Mesendoderm (in vitro differentiated cells): ENCODE results near the gene GDF11.
A peak's percentile ranks its signal among the peaks of the same experiment; 100 is the strongest.

Experiments used
- DNase-seq: peaks from one replicate; pipeline ENCODE4 v3.0.0; 2013
- H2AK5ac ChIP-seq: 2 replicates; pipeline ENCODE4 v1.6.1; 2013; ENCODE audit warnings: low read length, inconsistent platforms
- H2BK120ac ChIP-seq: 2 replicates; pipeline ENCODE4 v1.6.1; 2013; ENCODE audit warnings: low read depth, mild to moderate bottlenecking, low read length, moderate library complexity, mixed read lengths
- H2BK15ac ChIP-seq: replicated peaks from 2 replicates; pipeline ENCODE4 v1.6.1; 2013; ENCODE audit warnings: low read depth, mild to moderate bottlenecking, moderate library complexity
- H2BK5ac ChIP-seq: 2 replicates; pipeline ENCODE4 v1.6.1; 2013; ENCODE audit warnings: low read length, inconsistent platforms
- H3K18ac ChIP-seq: 2 replicates; pipeline ENCODE4 v1.6.1; 2013; ENCODE audit warnings: mild to moderate bottlenecking, low read length, mixed read lengths
- H3K23ac ChIP-seq: one replicate; pipeline ENCODE4 v1.6.1; 2013; ENCODE audit warnings: low read length
- H3K27ac ChIP-seq: 2 replicates; pipeline ENCODE4 v1.5.1; 2013; ENCODE audit warnings: low read depth, mild to moderate bottlenecking, inconsistent platforms, low read length, moderate library complexity
- H3K27me3 ChIP-seq: 2 replicates; pipeline ENCODE4 v1.6.1; 2013; ENCODE audit warnings: low read length, control low read depth, mild to moderate bottlenecking, inconsistent platforms; ENCODE audit not compliant: insufficient read depth, poor library complexity
- H3K36me3 ChIP-seq: 2 replicates; pipeline ENCODE4 v1.6.1; 2013; ENCODE audit warnings: low read length, inconsistent platforms; ENCODE audit not compliant: control insufficient read depth, insufficient read depth
- H3K4ac ChIP-seq: one replicate; pipeline ENCODE4 v1.6.1; 2013; ENCODE audit warnings: low read depth, mild to moderate bottlenecking, low read length, moderate library complexity
- H3K4me1 ChIP-seq: 2 replicates; pipeline ENCODE4 v1.6.1; 2013; ENCODE audit warnings: low read depth, low read length, inconsistent platforms; ENCODE audit not compliant: control insufficient read depth
- H3K4me2 ChIP-seq: 2 replicates; pipeline ENCODE4 v1.6.1; 2013; ENCODE audit warnings: low read length
- H3K4me3 ChIP-seq: 2 replicates; pipeline ENCODE4 v1.5.1; 2013; ENCODE audit warnings: mild to moderate bottlenecking, low read length
- H3K56ac ChIP-seq: one replicate; pipeline ENCODE4 v1.6.1; 2013; ENCODE audit warnings: low read length
- H3K79me1 ChIP-seq: 2 replicates; pipeline ENCODE4 v1.6.1; 2013; ENCODE audit warnings: low read length, inconsistent platforms
- H3K79me2 ChIP-seq: 2 replicates; pipeline ENCODE4 v1.6.1; 2013; ENCODE audit warnings: mild to moderate bottlenecking, low read length; ENCODE audit not compliant: control insufficient read depth, insufficient read depth
- H3K9ac ChIP-seq: 2 replicates; pipeline ENCODE4 v1.6.1; 2013; ENCODE audit warnings: low read length, inconsistent platforms
- H4K5ac ChIP-seq: one replicate; pipeline ENCODE4 v1.6.1; 2013; ENCODE audit warnings: low read length
- H4K8ac ChIP-seq: one replicate; pipeline ENCODE4 v1.6.1; 2013; ENCODE audit warnings: low read depth, mild to moderate bottlenecking, control low read depth, low read length, moderate library complexity
- WGBS: extraction: QIAGEN DNeasy Blood & Tissue Kit; methylation state at CpG from one replicate; pipeline ENCODE4 v1.1.7; 2013; ENCODE audit warnings: low lambda C conversion rate, missing lambda C conversion rate; ENCODE audit not compliant: insufficient coverage; ENCODE audit errors: extremely low coverage; 5-methylcytosine and 5-hydroxymethylcytosine counted together

GDF11 gene

DNA sequence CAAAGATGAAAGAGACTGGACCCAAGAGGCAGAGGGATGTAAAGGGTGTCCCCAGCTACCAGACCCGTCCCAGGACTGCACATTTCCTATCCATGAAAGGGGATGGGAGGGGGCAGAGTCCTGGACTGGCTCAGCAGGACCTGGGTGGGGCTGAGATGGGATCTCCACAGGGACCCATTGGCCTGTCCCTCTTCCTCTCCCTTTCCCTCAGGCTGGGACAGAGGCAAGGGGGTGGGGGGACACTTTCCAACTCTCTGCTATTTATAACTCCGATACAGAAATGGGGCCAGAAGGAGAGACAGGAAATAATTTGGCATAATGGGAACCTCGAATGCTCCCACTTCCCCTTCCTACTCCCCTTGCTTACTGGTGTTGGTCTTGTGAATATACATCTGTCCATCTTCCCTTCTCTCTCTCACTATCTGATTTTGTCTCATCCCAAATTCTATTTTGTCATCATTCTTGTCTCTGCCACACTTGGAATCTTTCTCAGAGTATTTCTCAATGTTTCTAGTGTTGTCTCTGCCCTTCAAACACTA, 34.2 kb upstream of the GDF11 start:
- no peak for DNase-seq
- H2BK5ac ChIP-seq = no peak overlapping the region
- H3K18ac ChIP-seq = no peak overlapping the region
- H3K4me1 ChIP-seq = peaks cover 4% of the 10 kb centered on the region
- H3K4ac ChIP-seq = no peak overlapping the region
- H3K27me3 ChIP-seq = no peaks in the 10 kb centered on the region
- H3K4me2 ChIP-seq = peak overlapping the region; percentile 5
- no peak overlapping the region for H4K5ac ChIP-seq
- no peak overlapping the region for H4K8ac ChIP-seq
- peak overlapping the region; percentile 80 for H3K56ac ChIP-seq
- H3K36me3 ChIP-seq = no peaks in the 10 kb centered on the region
- no CpG with 5 or more reads among the region's 3 CpGs for WGBS
- no peaks in the 10 kb centered on the region for H3K79me1 ChIP-seq
- H2AK5ac ChIP-seq = no peak overlapping the region
- no peak overlapping the region for H2BK120ac ChIP-seq
- H3K4me3 ChIP-seq = no peak overlapping the region
- no peak overlapping the region for H3K23ac ChIP-seq
- H3K79me2 ChIP-seq = no peaks in the 10 kb centered on the region
- no peak overlapping the region for H3K9ac ChIP-seq
- no peak overlapping the region for H2BK15ac ChIP-seq
- no peak overlapping the region for H3K27ac ChIP-seq

DNA sequence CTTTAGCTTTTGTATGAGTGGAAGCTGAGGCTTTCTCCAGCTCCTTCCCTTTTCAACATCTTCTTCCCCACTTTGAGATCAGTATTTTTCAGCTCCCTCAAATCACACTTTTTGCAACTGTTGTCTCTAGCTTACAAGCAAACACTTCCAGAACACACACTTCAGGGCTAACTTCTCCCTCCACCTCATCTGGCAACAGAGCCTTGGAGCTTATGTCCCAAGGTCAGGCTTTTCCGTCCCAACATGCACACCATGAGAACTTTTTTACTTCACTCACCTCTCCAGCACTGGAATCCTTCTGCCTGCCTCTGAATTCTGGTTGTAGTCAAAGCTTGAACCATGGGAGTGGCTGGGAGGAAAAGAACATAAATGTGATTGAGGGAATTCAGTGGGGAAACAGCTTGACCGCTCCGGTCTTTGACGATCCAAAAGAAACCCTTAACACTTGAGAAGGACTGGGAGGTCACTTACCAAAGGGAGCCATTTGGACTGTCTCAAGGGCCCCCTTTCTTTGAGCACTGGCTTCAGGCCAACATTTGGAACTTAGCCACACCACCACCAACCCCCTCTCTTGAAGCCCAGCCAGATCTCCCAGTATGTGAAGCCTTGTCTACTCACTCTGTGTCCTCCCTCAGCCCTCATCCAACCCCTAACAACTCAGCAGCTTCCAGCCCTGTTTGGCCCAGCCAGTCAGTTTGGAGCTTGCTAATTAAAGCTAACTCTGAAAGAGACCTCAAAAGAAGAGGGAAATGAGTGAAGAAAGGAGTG, 31.0 kb upstream of the GDF11 start:
- Histone ChIP-seq H2BK120ac (no peak overlapping the region), H2BK15ac (no peak overlapping the region), H3K9ac (no peak overlapping the region), H3K4me2 (no peak overlapping the region), H3K27ac (no peak overlapping the region), H3K79me1 (no peaks in the 10 kb centered on the region), H2AK5ac (no peak overlapping the region), H3K36me3 (no peaks in the 10 kb centered on the region), H3K18ac (no peak overlapping the region), H3K56ac (no peak overlapping the region), H3K4ac (no peak overlapping the region), H2BK5ac (no peak overlapping the region), H3K79me2 (no peaks in the 10 kb centered on the region), H3K4me1 (peaks cover 6% of the 10 kb centered on the region), H4K5ac (no peak overlapping the region), H3K23ac (no peak overlapping the region), H3K27me3 (no peaks in the 10 kb centered on the region), H4K8ac (no peak overlapping the region), H3K4me3 (no peak overlapping the region)
- WGBS = no CpG with 5 or more reads among the region's 4 CpGs
- DNase-seq = no peak

DNA sequence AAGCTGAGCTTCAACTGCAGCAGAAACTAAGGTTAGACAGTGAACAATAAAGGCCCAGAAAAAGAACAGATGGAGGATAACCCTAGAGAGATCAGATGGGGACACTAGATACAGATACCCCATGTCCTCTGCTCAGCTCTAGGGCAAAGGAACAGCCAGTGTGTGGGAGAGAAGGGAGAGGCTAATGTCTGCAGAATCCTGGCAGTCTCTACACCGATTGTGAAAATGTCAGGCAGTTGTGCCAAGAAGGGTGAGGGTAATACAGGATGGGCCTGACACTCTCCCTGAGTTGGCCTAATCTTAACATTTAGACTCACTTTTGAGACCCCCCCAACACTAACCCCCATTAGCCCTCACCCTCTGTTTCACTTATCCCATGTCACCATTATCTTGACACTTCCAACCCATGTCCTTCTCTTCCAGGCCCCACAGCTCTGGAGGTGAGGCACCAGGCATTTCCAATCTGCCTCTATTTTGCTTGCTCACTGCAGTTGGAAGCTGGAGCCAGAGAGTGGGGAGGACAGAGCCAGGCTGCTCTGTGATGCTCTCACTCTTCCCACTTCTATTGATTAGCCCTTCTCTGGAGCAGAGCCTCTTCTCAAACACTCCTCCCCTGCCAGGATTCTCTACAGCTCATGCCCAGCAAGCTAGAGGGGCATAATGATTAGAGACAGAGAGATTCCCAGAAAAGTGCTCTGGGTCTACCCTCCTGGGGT, 30.1 kb upstream of the GDF11 start:
- H3K4ac ChIP-seq = no peak overlapping the region
- no peaks in the 10 kb centered on the region for H3K27me3 ChIP-seq
- H2BK5ac ChIP-seq = no peak overlapping the region
- H3K79me2 ChIP-seq = no peaks in the 10 kb centered on the region
- H3K23ac ChIP-seq = no peak overlapping the region
- no peak overlapping the region for H3K4me3 ChIP-seq
- H2AK5ac ChIP-seq = no peak overlapping the region
- no peak overlapping the region for H4K5ac ChIP-seq
- H3K56ac ChIP-seq = no peak overlapping the region
- H3K79me1 ChIP-seq = no peaks in the 10 kb centered on the region
- H3K4me2 ChIP-seq = no peak overlapping the region
- no peak overlapping the region for H3K27ac ChIP-seq
- H2BK120ac ChIP-seq = no peak overlapping the region
- H3K36me3 ChIP-seq = no peaks in the 10 kb centered on the region
- no peak overlapping the region for H3K18ac ChIP-seq
- H3K9ac ChIP-seq = no peak overlapping the region
- no CpG with 5 or more reads among the region's 1 CpG for WGBS
- H4K8ac ChIP-seq = no peak overlapping the region
- no peak overlapping the region for H2BK15ac ChIP-seq
- H3K4me1 ChIP-seq = peaks cover 13% of the 10 kb centered on the region
- no peak for DNase-seq

DNA sequence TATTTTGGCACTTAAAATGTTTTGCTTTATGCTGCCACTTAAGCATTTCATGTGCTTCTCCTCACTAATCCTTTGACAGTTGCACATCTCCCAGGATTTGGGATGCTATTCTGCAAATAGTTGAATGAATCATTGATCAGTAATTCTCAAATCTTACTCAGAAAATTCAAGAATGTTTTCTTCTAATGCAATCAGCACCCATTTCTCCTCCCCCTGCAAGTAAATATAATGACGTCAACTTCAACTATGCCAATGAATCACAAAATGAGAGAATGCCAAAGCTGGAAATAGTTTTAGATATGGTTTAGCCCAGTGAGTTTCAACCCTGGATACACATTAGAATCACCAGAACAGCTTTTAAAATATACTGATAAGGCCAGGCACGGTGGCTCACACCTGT, 29.2 kb upstream of the GDF11 start:
- H3K79me1 ChIP-seq = no peaks in the 10 kb centered on the region
- no peak overlapping the region for H3K4me2 ChIP-seq
- DNase-seq = no peak
- H3K23ac ChIP-seq = no peak overlapping the region
- no peak overlapping the region for H3K9ac ChIP-seq
- no peak overlapping the region for H4K8ac ChIP-seq
- no peak overlapping the region for H3K18ac ChIP-seq
- H3K4me1 ChIP-seq = peaks cover 18% of the 10 kb centered on the region
- H2AK5ac ChIP-seq = no peak overlapping the region
- H3K4ac ChIP-seq = no peak overlapping the region
- no peak overlapping the region for H3K27ac ChIP-seq
- no peak overlapping the region for H2BK15ac ChIP-seq
- H3K4me3 ChIP-seq = no peak overlapping the region
- no peaks in the 10 kb centered on the region for H3K27me3 ChIP-seq
- no peak overlapping the region for H2BK5ac ChIP-seq
- no peak overlapping the region for H4K5ac ChIP-seq
- H2BK120ac ChIP-seq = no peak overlapping the region
- no CpG with 5 or more reads among the region's 2 CpGs for WGBS
- no peaks in the 10 kb centered on the region for H3K79me2 ChIP-seq
- H3K36me3 ChIP-seq = no peaks in the 10 kb centered on the region
- no peak overlapping the region for H3K56ac ChIP-seq

DNA sequence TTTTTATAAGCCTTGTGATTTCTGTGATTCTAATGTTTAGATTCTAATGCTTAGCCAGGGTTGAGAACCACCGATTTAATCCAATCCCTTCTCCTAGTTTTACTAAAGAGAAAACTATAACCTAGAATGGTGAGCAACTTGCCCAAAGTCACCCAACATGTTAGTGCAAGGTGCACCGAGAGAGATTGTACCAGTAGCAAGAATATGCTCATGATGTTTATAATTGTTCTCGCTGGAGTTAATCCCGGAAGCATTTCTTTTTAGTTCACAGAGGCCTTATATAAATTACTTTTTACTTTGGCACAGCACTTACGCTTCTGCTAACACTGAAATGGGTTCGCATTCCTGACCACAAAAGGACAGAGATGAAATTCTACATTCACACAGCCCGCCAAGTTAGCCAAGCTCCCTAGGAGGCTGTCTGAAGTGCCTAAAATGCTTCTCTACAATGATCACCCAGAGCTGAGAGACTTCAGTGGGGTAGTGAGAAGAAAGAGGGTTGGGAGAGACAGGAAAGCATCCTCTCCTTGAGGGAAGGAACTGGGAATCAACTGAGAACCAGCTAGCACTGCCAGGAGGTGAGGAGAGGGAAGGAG, 27.7 kb upstream of the GDF11 start:
- H3K4me2 ChIP-seq = peak overlapping the region; percentile 56
- H4K8ac ChIP-seq = peak overlapping the region; percentile 78
- H3K27me3 ChIP-seq = no peaks in the 10 kb centered on the region
- H3K27ac ChIP-seq = no peak overlapping the region
- H2BK15ac ChIP-seq = no peak overlapping the region
- no peak overlapping the region for H2BK120ac ChIP-seq
- no peaks in the 10 kb centered on the region for H3K79me1 ChIP-seq
- H2AK5ac ChIP-seq = no peak overlapping the region
- peak overlapping the region; percentile 81 for H4K5ac ChIP-seq
- H2BK5ac ChIP-seq = no peak overlapping the region
- peak; percentile 40 for DNase-seq
- no peaks in the 10 kb centered on the region for H3K79me2 ChIP-seq
- no peak overlapping the region for H3K23ac ChIP-seq
- no peaks in the 10 kb centered on the region for H3K36me3 ChIP-seq
- peak overlapping the region; percentile 61 for H3K9ac ChIP-seq
- peak overlapping the region; percentile 17 for H3K4me3 ChIP-seq
- peak overlapping the region; percentile 31 for H3K18ac ChIP-seq
- H3K4me1 ChIP-seq = peaks cover 17% of the 10 kb centered on the region
- no peak overlapping the region for H3K4ac ChIP-seq
- no CpG with 5 or more reads among the region's 7 CpGs for WGBS
- peak overlapping the region; percentile 63 for H3K56ac ChIP-seq
